CD1c-positive myeloid dendritic cell (primary cell): ENCODE data around the gene ASH1L.
A peak's percentile ranks its signal among the peaks of the same experiment; 100 is the strongest.
"Not testable (repeated sequence)": the region's sequence is repeated elsewhere in the genome, so short reads cannot be mapped to it uniquely, and the experiment has no call there.

Experiments
- DNase-seq: peaks from one replicate; pipeline ENCODE4 v3.0.0-alpha.2; 2016; ENCODE audit errors: extremely low spot score

ASH1L gene

GRCh38 chr1:155493595-155493994 lies 69.0 kb downstream of the ASH1L start:
- not testable (repeated sequence) for DNase-seq

- DNase-seq, result not testable (repeated sequence)
Observed at GRCh38 chr1:155488419-155488818, 74.2 kb downstream of the ASH1L start.

DNA sequence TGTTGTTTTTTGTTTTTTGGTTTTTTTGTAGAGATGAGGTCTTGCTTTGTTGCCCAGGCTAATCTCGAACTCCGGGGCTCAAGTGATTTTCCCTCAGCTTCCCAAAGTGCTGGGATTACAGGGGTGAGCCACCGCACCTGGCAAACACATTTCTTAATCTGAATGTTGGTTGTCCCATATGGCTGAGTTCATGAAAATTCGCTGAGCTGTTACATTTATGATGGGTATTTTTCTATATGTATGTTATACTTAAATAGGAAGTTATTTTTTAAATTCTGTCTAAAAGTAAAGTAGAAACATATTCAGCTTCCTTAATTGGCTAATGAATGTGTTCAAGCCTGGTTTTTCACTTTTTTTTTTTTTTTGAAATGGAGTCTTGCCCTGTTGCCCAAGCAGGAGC lies 75.1 kb downstream of the ASH1L start:
- DNase-seq, result no peak

- not testable (repeated sequence) for DNase-seq
Observed at GRCh38 chr1:155486952-155487351, 75.7 kb downstream of the ASH1L start.

GRCh38 chr1:155485945-155486344 lies 76.7 kb downstream of the ASH1L start:
- DNase-seq, result peak; percentile 81

GRCh38 chr1:155485222-155485621 lies 77.4 kb downstream of the ASH1L start:
- no peak for DNase-seq

DNA sequence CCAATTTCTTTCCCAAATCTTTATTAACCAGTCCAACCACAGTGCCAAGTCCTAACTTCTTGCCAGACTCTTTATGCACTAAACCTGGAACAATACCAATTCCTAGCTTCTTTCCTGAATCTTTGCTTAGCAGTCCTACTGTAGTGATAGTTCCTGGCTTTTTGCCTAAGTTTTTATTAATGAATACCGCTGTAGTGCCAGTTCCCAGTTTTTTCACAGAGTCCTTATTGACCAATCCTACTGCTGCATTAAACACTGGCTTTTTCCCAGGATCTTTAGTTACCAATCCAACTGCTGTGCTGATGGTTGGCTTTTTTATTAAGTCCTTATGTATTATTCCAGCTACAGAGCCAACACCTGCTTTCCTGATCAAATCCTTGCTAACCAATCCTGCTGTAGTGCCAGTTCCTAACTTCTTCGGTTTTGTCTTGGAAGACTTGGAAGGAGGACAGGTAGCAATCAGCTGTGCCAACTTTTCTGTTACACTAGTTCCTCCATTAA lies 80.8 kb downstream of the ASH1L start:
- DNase-seq, result no peak

DNA sequence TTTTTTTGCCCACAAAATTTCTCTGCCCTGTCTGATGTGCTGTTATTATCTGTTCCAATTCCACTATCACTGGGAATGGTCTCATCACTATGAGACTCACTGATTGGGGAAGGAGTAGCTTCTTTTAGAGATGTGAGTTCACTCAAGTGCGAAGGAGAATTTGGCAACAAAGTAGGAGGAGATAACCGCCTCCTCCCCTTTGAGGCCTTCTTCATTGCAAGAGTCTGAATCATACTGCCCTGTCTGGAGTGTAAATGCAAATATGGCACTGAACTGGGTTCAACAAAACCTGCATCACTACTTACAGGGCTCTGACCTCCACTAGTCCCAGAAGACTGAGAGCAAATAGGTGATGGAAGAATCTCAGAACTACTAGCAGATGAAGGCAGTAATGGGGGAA lies 83.4 kb downstream of the ASH1L start:
- peak; percentile 31 for DNase-seq

GRCh38 chr1:155478270-155478852 lies 84.2 kb downstream of the ASH1L start:
- no peak for DNase-seq

GRCh38 chr1:155474146-155474545 lies 88.5 kb downstream of the ASH1L start:
- no peak for DNase-seq

GRCh38 chr1:155473151-155473821 lies 89.3 kb downstream of the ASH1L start:
- no peak for DNase-seq

DNA sequence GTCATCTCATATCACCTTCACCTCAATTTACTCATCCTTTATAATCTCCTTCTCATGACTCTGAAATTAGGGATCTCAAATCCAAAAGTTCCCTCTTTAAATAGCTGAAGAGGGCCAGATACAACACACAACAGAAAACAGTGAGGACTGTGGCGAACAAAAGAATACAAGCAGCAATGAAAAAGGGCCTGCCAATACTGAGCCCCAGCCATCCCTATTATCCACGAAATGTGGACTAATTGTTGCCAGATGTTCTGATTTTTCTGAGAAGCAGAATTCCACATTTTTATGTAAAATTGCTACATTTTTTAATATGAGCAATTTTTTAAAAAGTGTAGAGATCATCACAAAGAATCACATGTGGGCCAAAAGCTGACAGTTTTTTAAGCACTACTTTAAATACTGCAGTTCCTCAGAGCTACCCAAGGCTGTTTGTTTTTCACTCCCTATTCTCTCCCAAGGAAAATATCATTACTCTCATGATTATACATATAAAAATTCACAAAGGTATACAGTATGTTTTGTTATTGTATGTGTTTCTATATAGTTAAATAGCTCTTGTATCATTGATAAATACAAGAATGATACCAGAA lies 90.0 kb downstream of the ASH1L start:
- DNase-seq, result no peak

DNA sequence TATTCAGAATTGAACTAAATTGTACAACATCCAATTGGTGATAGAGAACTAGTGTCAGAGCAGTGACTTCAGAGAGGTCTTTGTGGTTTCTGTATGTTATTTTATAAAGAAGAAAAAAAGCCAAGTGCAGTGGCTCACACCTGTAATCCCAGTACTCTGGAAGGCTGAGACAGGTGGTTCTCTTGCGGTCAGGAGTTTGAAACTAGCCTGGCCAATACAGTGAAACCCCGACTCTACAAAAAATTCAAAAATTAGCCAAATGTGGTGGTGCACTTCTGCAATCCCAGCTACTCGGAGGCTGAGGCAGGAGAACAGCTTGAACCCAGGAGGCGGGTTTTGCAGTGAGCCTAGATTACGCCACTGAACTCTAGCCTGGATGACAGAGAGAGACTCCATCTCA lies 90.7 kb downstream of the ASH1L start:
- no peak for DNase-seq

GRCh38 chr1:155471026-155471425 lies 91.6 kb downstream of the ASH1L start:
- no peak for DNase-seq

DNA sequence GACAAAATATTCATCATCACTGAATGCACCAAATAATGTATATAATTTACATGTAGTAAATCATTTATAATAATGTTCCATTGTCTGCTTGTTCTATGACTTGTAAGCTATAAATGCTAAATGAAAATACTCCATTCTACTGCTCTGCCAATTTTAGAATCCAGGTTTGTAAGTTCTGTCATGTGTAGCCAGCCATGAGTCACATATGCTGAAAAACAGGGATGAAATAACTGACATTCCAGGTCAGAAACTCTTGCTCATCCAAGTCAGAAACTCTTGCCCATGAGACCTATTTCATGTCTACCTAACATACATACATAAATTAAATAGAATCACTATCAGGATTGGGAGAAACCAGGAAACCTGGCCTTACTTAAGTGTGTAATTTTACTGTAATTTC lies 95.6 kb downstream of the ASH1L start:
- DNase-seq, result no peak

DNA sequence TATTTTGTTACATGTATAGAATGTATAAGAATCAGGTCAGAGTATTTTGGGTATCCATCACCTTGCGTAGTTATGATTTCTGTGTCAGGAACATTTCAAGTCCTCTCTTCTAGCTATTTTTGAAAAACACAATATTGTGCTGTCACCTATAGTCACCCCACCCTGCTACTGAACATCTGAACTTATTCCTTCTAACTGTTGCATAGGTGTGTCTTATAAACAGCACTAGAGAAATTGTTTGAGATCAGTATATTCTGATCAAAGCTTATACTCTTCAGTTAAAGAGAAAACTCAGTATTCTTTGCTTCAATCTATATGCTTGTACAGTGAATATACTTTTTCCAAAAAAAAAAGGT lies 96.0 kb downstream of the ASH1L start:
- no peak for DNase-seq

DNA sequence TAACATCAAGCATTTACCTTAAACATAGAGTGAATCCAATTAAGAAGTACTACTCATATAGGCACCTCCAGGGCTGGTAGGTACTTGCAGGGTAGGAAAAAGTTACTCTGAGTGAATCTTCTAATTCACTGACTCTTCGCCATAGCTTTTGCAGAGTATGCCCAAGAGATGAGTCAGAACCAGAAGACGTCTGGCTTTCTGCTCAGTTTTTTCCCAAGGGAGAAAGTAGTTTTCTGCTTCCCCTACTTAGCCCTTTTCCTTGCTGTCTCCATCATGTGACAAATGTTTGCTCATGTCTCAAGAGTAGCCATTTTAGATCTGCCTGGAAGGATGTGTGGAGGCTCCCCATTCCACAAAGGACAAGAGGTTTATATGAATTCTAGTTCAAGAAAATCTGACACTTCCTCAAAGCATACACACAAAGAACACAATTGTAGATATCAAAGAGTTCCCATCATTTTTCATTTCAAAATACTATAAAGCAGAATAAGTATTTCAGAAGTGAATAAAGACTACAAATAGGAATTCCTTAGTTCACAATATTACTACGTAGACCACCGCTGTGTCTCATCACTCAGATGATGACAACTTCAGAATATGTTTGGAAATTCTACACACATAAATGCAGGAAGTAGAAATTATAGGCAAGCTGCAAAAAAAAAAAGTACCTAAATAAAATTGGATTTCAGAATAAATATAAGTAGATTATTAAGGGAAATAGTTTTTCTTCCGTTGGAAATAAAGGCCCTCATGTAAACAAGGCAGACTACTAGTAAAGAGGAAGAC lies 98.5 kb downstream of the ASH1L start:
- no peak for DNase-seq

DNA sequence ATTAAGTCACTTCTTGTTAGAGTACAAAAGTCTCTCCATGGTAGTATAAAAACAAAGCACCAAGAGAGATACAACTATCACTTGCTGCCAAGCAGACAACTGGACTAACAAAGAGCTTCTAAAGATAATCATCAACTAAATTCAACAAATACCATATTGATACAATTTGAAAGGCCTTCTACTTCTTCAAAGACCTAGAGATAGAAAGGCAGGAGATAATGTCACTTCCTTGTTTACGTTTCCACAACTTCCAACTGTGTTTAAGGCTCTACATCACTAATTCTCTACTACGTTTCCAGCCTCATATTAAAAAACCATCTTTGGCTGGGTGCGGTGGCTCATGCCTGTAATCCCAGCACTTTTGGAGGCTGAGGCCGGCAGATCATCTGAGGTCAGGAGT lies 104.5 kb downstream of the ASH1L start:
- no peak for DNase-seq

- DNase-seq, result no peak
Observed at GRCh38 chr1:155457266-155457665, 105.3 kb downstream of the ASH1L start.

GRCh38 chr1:155455588-155456195 lies 106.9 kb downstream of the ASH1L start:
- DNase-seq, result no peak

GRCh38 chr1:155454096-155454495 lies 108.5 kb downstream of the ASH1L start:
- DNase-seq, result no peak

GRCh38 chr1:155453141-155453540 lies 109.5 kb downstream of the ASH1L start:
- no peak for DNase-seq
